OCI-LY1 (cell line): ENCODE measurements around the gene ATG4D.

Experiments used
- H2AFZ ChIP-seq: fragments of 200-600 bp; sonication (generic), shearing (Covaris generic); 2 replicates; pipeline ENCODE4 v1.6.0; 2014; ENCODE audit warnings: antibody characterized with exemption, mild to moderate bottlenecking, low read length
- H3F3A ChIP-seq: fragments of 200-600 bp; sonication (generic), shearing (Covaris generic); 2 replicates; pipeline ENCODE4 v1.6.0; 2014; ENCODE audit warnings: mild to moderate bottlenecking, antibody characterized with exemption, low read length, moderate library complexity; ENCODE audit not compliant: insufficient read depth
- H3K27ac ChIP-seq: fragments of 200-600 bp; sonication (generic); 2 replicates; pipeline ENCODE4 v1.5.1; 2014; ENCODE audit warnings: low read length, mixed run types, mild to moderate bottlenecking, low read depth; ENCODE audit not compliant: poor library complexity, severe bottlenecking
- H3K27me3 ChIP-seq: fragments of 200-600 bp; sonication (generic); 2 replicates; pipeline ENCODE4 v1.6.0; 2014; ENCODE audit warnings: antibody characterized with exemption, mild to moderate bottlenecking, low read length, moderate library complexity; ENCODE audit not compliant: insufficient read depth
- H3K36me3 ChIP-seq: fragments of 200-600 bp; sonication (generic); 2 replicates; pipeline ENCODE4 v1.6.1; 2014; ENCODE audit warnings: mild to moderate bottlenecking, antibody characterized with exemption, low read length, moderate library complexity, mixed read lengths; ENCODE audit not compliant: insufficient read depth
- H3K4me1 ChIP-seq: fragments of 200-600 bp; sonication (generic); 2 replicates; pipeline ENCODE4 v1.5.1; 2014; ENCODE audit warnings: mild to moderate bottlenecking, low read length, moderate library complexity; ENCODE audit not compliant: insufficient read depth, severe bottlenecking
- H3K4me2 ChIP-seq: fragments of 200-600 bp; sonication (generic), shearing (Covaris generic); 2 replicates; pipeline ENCODE4 v1.6.1; 2014; ENCODE audit warnings: low read length
- H3K4me3 ChIP-seq: fragments of 200-600 bp; sonication (generic); 2 replicates; pipeline ENCODE4 v1.5.1; 2014; ENCODE audit warnings: low read length, low read depth, mild to moderate bottlenecking, mixed read lengths; ENCODE audit not compliant: poor library complexity, severe bottlenecking
- H3K79me2 ChIP-seq: fragments of 200-600 bp; shearing (Covaris generic); 2 replicates; pipeline ENCODE4 v1.6.1; 2016; ENCODE audit warnings: mixed run types, low read length, mixed read lengths; ENCODE audit not compliant: insufficient read depth
- H3K9ac ChIP-seq: fragments of 200-600 bp; sonication (generic), shearing (Covaris generic); 2 replicates; pipeline ENCODE4 v1.6.1; 2014; ENCODE audit warnings: mild to moderate bottlenecking, low read length, mixed read lengths
- H3K9me2 ChIP-seq: fragments of 200-600 bp; sonication (generic), shearing (Covaris generic); 2 replicates; pipeline ENCODE4 v1.6.1; 2014; ENCODE audit warnings: low read depth, mild to moderate bottlenecking, low read length, mixed read lengths
- H3K9me3 ChIP-seq: fragments of 200-600 bp; shearing (Covaris generic); 2 replicates; pipeline ENCODE4 v1.6.1; 2014; ENCODE audit warnings: low read length, mixed read lengths
- H4K20me1 ChIP-seq: fragments of 200-600 bp; sonication (generic), shearing (Covaris generic); 2 replicates; pipeline ENCODE4 v1.6.0; 2016; ENCODE audit warnings: mild to moderate bottlenecking, low read length; ENCODE audit not compliant: insufficient read depth
- CTCF ChIP-seq: fragments of 200-600 bp; sonication (generic), shearing (Covaris generic); IDR thresholded peaks from 2 replicates; pipeline ENCODE4 v1.5.1; 2017; ENCODE audit warnings: mild to moderate bottlenecking, antibody characterized with exemption, low read length, moderate library complexity, mixed read lengths
- EZH2 ChIP-seq: fragments of 200-600 bp; sonication (generic), shearing (Covaris generic); IDR thresholded peaks from 2 replicates; pipeline ENCODE4 v1.8.0; 2017; ENCODE audit warnings: borderline replicate concordance, mixed run types, mild to moderate bottlenecking, antibody characterized with exemption, low read length, moderate library complexity, mixed read lengths

The ATG4D gene

GRCh38 chr19:10551698-10552301, 8.1 kb downstream of the ATG4D start:
- Histone ChIP-seq H3F3A (peaks cover 12% of the 10 kb centered on the region; the same call in 1 of the 2 replicates), H3K4me1 (peaks cover 42% of the 10 kb centered on the region), H4K20me1 (no peaks in the 10 kb centered on the region), H3K4me2 (no peak overlapping the region), H3K27ac (peak overlapping the region; percentile 97), H2AFZ (no peak overlapping the region), H3K9me3 (no peaks in the 10 kb centered on the region), H3K36me3 (peaks cover 81% of the 10 kb centered on the region), H3K9me2 (no peaks in the 10 kb centered on the region), H3K4me3 (no peak overlapping the region), H3K9ac (no peak overlapping the region), H3K79me2 (no peaks in the 10 kb centered on the region), H3K27me3 (no peaks in the 10 kb centered on the region)
- TF ChIP-seq CTCF = peak; percentile 31; the same call in 1 of the 2 replicates
- TF ChIP-seq EZH2 = no peak

GRCh38 chr19:10552510-10553053, 8.9 kb downstream of the ATG4D start:
- Histone ChIP-seq H3K9me2 (no peaks in the 10 kb centered on the region), H2AFZ (no peak overlapping the region), H3K4me2 (0 out of 2 replicates have a peak overlapping the region, but pooled peaks have one; percentile 2), H3K27ac (peak overlapping the region; percentile 97), H3K9ac (no peak overlapping the region; the same call in 1 of the 2 replicates), H4K20me1 (no peaks in the 10 kb centered on the region), H3K4me3 (no peak overlapping the region), H3K27me3 (no peaks in the 10 kb centered on the region), H3F3A (peaks cover 12% of the 10 kb centered on the region; the same call in 1 of the 2 replicates), H3K4me1 (peaks cover 42% of the 10 kb centered on the region), H3K36me3 (peaks cover 80% of the 10 kb centered on the region), H3K9me3 (no peaks in the 10 kb centered on the region), H3K79me2 (no peaks in the 10 kb centered on the region)
- TF ChIP-seq CTCF (no peak), EZH2 (no peak)

- peak overlapping the region; percentile 59; the same call in 1 of the 2 replicates for H3K9ac ChIP-seq
Measured at GRCh38 chr19:10553087-10553667, 9.5 kb downstream of the ATG4D start.

More at GRCh38 chr19:10553087-10553667, 9.5 kb downstream of the ATG4D start:
- H3K4me1 ChIP-seq = peaks cover 42% of the 10 kb centered on the region
- no peaks in the 10 kb centered on the region for H3K27me3 ChIP-seq
- H3K79me2 ChIP-seq = no peaks in the 10 kb centered on the region
- no peak overlapping the region for H3K4me3 ChIP-seq
- no peak overlapping the region for H2AFZ ChIP-seq
- H3K4me2 ChIP-seq = peak overlapping the region; percentile 50; the same call in 1 of the 2 replicates
- H4K20me1 ChIP-seq = no peaks in the 10 kb centered on the region
- H3K9me3 ChIP-seq = no peaks in the 10 kb centered on the region
- H3K36me3 ChIP-seq = peaks cover 84% of the 10 kb centered on the region
- TF ChIP-seq EZH2 (no peak), CTCF (no peak)
- peaks cover 12% of the 10 kb centered on the region; the same call in 1 of the 2 replicates for H3F3A ChIP-seq
- H3K9me2 ChIP-seq = no peaks in the 10 kb centered on the region
- peak overlapping the region; percentile 97 for H3K27ac ChIP-seq
